Measurements from ENCODE around the gene LCE5A.
"Not testable (repeated sequence)": the region's sequence is repeated elsewhere in the genome, so short reads cannot be mapped to it uniquely, and the experiment has no call there.

The LCE5A gene, protein sequence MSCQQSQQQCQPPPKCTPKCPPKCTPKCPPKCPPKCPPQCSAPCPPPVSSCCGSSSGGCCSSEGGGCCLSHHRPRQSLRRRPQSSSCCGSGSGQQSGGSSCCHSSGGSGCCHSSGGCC

DNA sequence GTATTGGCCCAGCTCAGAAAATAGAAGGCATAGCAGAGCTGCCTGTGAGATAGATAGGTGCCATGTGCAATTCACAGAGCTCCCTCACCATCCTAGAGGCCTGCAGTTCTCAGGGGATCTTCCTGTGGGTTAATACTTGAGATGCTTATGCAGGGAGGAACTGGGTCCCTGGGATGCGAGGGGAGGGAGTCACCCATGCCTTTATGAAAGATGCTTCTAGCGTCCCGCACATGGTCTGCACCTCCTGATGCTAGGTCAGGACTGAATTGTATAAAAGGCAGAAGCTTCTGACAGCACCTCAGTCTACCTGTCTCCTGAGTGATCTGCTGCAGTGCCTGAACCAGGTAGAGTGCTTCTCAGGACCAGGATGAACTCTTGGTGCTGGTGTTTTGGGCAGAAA lies at the start of gene LCE5A:
LCE5A (plus strand) TSS at position 301 of the 400 bp plus-strand sequence. CDS start 732 bp downstream, outside the sequence.
- DNase-seq (ENCODE audit: low read depth) = no peak

DNA sequence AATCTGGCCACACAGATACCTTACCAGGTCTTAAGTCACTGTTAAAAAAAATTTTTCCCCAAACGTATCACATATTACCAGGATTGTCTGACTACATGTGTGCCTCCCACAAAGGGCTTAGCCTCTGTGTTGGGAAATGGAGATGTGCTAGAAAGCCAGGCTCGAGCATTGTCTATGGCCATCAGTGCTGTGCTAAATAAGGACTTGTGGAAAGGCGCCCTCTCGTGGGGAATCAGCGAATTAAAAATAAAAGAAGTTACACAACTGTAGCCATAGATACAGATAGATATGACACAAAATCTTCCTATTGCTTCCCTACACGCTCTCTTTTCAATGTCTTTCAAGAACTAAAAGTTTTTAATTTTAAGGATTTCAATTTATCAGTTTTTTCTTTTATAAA lies 49.1 kb upstream of the LCE5A start:
- peak; percentile 67 for DNase-seq (ENCODE audit: low read depth)

DNA sequence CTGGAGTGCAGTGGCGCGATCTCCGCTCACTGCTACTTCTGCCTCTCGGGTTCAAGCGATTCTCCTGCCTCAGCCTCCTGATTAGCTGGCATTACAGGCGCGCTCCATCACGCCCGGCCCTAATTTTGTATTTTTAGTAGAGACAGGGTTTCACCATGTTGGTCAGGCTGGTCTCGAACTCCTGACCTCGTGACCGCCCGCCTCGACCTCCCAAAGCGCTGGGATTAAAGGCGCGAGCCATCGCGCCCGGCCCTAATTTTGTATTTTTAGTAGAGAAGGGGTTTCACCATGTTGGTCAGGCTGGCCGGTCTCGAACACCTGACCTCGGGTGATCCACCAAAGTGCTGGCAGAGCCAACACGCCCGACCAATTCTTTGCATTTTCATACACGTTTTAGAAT lies 48.0 kb upstream of the LCE5A start:
- no peak for DNase-seq (ENCODE audit: low read depth)

DNA sequence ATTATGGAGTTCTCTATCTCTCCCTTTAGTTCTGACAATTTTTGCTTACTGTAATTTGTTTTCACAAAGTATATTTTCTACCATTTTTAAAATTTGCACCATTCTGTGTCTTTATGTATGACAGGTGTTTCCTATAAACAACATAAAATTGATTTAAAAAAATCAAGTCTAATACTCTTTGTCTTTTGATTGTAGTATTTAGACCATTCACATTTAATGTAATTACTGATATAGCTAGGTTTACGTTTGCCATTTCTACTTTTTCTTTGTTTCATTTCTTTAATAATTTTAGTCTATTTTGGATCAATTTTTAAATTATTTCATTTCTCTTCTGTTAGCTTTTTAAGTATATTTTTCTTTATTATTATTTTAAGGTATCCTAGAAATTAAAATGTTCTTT lies 44.4 kb upstream of the LCE5A start:
- DNase-seq (ENCODE audit: low read depth) = no peak

DNA sequence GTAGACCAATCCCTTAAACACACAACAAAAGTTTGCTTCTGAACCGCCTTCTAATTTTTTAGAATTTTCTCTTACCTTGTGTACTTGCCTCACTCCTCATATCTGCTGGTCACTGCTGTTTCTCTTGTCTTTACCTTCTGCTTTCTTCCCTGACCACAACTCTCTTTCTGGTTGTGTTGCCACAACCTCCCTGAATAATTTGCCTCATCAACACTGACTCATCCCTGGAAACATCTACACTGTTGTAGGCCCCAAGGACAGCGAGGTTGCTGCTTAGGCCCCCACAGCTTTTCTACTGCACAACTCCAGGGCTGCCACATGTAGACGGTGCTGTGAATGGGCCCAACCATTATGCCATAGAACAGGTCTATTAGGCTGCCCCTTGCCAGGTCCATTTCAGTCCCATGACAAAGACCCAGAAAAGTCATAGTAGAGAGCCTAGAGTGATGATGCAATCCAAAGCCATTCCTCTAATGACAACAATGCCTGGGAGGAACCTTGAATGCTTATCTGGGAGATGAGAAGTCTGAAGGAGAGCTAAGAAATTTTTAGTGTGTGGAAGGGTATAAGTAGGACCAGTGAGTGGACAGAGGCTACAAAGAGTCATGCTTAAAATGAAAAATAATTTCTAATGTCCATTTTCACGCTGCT lies 36.6 kb upstream of the LCE5A start:
- DNase-seq (ENCODE audit: low read depth) = no peak

DNA sequence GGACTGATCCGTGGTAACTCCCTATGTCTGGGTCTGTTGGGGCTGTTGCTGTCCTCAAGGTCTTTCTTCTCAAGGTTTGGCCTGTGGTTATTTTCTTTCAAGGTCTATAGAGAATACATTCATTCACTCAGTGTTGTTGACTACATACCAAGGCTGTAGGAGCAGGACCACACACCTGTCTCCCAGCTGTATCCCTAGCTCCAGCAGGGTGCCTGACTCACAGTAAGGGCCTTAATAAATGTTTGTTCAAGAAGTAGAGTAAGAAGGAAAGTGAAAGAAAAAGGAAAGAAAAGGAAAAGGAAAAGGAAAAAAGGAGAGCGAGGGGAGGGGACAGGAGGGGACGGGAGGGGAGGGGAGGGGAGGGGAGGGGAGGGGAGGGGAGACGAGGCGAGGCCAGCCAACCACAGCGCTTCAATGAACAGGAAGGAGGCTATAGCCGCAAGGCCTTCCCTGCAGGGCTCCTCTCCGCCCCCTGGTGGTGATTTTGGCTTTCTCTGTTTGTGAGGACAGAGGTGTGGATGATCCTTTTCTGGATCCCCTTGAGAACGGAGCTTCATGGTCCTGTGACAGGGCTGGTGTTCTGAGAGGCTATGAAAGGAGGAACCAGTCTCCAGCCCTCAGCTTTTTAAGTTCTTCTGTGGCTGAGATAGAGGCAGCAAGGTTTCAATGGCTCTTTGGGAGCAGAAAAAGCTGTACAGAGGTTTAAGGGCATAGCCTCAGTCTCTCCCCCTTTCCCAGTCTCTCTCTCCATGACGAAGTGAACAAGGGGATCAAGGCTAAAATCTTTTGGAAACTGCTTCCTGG lies 30.6 kb upstream of the LCE5A start:
- no peak for DNase-seq (ENCODE audit: low read depth)

DNA sequence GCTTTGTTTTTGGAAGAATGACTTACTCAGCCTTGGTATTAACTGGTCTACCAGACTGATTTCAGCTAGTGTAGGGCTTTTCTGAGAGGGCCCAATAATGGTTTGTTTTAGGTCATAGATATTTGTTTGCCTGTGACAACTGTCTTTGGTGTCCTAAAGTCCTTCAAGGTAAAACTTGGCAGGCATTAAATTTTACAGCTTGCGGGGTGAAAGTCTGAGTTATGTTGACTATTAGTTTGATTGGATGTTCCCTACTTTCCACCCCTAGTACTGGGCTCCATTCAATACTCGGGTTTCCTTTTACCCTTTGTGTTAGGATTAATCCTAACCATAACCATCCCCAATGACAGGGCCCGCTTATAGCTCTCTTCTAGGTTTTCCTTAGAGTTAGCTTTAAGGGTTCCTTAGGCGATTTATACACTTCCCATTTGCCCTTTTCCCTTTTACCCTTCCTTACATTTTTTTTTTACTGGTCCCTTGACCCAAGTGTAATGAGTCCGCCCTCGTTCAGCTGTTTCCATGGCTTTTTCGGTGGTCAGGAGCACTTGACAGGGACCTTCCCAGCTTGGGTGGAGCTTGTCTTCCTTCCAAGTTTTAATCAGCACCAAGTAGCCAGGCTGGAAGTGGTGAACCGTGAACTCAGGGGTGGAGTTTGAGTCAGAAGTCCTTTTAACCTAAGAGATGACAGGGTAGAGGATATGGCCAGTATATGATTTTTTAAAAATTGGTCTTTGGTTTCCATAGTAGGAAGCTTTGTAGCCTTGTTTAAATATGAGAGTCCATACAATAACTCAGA lies 28.5 kb upstream of the LCE5A start:
- DNase-seq (ENCODE audit: low read depth) = no peak

DNA sequence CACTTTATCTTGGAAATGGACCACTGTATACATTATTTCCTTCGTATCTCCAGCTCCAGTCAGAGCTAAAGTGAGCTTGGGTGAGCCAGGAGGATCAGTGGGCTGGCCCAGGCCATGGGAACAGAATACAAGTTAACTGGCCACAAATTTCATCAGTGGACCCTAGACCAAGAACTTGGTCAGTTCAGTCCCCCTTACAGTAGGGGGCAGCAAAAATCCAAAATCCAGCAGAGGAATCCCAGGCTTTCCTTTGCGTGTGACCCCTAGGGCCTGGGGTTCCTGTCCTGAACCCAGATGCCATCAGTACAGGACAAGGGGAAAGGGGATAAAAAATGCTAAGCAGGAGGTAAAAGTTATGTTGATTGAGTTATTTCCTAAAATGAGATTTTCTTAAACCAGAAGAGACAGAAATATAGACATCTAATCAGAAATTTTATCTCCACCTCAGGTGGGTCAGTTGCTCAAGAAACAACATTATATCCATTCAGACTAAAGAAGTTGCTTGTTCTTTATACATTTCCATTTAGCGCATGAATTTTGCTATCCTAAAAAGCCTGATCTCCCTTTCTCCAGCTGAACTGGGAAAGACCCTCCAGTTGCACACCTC lies 24.1 kb upstream of the LCE5A start:
- DNase-seq (ENCODE audit: low read depth) = no peak

DNA sequence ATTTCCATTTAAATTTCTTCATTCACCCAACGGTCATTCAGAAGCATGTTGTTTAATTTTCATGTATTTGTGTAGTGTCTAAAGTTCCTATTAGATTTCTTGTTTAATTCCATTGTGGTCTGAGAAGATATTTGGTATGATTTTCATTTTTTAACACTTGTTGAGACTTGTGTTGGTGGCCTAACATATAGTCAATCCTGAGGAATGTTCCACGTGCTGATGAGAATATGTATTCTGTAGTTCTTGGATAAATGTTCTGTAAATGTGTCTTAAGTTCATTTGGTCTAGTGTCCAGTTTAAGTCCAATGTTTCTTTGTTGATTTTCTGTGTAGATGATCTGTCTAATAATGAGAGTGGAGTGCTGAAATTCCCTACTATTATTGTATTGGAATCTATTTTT lies 22.7 kb upstream of the LCE5A start:
- DNase-seq (ENCODE audit: low read depth) = no peak

DNA sequence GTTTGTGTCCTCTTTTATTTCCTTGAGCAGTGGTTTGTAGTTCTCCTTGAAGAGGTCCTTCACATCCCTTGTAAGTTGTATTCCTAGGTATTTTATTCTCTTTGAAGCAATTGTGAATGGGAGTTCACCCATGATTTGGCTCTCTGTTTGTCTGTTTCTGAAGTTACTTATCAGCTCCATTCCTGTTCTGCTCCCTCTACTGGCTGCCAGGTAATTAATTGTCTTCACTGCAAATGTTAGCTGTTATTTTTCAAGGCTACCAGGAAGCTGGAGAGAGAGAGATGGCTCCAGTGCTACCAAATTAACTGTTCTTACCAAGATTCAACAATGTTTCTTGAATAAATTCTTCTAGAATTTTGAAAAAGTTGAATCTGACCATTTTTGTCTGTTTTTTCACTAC lies 19.1 kb upstream of the LCE5A start:
- not testable (repeated sequence) for DNase-seq (ENCODE audit: low read depth)

DNA sequence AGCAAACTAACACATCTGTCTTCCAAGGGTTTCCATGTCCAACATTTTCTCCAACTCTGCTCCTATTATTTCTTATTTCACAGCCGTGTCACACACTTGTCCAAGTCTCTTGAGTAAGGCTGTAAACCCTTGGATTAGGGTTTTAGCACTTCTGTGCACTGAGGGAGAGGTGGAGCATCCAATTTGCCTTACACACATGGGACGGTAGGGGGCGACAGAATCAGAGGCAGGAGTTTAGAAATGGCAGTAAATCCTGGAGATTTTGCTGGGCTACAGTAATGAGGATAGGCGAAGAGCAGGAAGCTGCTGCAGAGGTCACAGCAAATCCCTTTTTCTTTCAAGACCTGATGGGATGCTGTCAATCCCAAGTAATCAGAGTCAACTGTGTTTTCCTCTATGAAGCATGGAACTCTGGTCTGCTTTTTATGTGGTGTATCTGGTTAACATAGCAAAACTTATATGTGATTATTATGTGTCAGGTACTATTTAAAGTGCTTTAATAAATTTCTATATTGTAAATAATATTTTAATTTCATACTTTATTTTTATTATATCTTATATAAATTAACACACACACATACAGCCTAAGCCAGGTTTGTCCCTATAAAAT lies 15.4 kb upstream of the LCE5A start:
- DNase-seq (ENCODE audit: low read depth) = peak; percentile 3

DNA sequence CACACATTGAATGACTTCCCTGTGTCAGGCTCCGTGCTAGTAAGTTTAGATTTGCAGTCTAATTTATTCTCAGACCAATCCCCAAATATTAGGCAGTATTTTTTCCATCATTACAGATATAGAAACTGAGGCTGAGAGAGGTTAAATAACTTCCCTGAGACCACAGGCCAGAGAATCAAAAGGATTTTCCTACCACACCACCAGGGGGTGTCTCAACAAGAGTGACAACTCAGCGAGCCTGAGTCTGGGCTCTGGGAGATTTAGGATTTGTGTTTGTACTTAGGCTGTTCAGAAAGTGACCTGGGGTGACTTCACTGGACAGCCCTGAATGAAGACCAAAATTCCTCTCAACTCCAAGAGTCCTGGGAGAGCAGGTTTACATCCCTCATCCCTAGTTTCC lies 13.3 kb upstream of the LCE5A start:
- DNase-seq (ENCODE audit: low read depth) = no peak

DNA sequence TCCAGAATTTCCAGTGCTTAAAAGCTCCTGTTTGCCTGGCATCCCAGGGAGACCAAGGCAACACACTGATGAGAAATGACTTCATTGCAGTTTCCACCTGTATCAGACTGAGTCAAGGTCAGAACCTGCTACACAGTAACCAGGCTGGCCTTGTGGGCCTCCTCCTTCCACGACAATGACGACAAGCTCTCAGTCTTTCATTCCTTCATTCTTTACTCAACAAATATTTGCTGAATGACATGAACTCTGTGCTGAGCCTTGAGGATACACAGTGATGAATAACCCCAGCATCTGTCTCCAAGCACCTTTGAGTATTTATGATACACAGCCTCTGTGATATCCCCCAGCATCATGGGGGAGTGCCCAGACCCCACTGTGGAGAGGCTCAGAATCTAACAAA lies 8.9 kb upstream of the LCE5A start:
- DNase-seq (ENCODE audit: low read depth) = no peak

DNA sequence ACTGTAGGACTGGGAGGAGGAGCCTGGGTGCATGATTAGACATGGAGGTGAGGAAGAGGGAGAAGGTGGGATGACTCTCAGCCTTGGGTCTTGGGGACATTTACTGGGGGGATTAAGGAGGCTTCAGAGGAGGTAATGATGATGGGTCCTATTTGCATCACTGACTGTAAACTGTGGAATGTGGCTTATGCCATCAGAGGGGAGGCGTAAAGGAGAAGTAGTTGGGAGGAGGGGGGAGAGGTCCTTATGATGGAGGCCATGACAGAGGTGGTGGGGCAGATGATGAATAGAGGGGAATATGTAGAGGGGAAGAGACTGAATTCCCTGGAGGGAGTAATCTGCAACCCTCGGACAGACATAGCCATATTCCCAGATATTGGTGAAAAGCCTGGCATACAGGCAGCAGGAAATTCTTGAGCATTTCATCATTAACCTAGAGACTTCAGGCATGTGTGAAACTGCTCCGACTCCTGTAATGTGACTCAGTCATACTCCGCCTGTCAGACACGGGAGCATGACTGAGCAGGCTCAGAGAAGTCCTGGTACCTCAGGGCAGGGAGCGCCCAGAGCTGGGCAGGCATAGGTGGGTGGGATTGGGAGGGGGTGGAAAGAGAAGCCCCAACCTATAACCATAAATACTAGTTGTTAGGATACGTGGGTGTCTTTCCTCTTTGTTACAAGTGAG lies 8.0 kb upstream of the LCE5A start:
- DNase-seq (ENCODE audit: low read depth) = no peak

DNA sequence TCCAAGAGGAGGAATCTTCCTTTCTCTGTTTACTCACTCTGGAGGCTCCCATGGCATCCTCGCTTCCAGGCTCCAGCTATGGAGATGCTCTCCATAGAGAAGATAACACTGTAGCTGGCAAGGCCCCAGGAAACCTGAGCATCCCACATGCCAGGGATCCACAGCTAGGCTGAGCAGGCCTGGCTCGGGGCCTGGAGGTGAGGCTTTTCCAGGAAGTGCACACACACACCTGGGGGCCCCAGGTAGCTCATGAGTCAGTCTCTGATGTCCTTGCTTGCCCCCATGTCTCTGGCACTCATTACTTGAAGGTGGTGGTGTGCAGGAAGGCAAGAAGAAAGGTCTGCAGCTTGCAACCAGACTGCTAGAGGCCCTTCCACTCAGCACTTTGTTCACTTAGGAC lies 5.5 kb upstream of the LCE5A start:
- DNase-seq (ENCODE audit: low read depth) = no peak

DNA sequence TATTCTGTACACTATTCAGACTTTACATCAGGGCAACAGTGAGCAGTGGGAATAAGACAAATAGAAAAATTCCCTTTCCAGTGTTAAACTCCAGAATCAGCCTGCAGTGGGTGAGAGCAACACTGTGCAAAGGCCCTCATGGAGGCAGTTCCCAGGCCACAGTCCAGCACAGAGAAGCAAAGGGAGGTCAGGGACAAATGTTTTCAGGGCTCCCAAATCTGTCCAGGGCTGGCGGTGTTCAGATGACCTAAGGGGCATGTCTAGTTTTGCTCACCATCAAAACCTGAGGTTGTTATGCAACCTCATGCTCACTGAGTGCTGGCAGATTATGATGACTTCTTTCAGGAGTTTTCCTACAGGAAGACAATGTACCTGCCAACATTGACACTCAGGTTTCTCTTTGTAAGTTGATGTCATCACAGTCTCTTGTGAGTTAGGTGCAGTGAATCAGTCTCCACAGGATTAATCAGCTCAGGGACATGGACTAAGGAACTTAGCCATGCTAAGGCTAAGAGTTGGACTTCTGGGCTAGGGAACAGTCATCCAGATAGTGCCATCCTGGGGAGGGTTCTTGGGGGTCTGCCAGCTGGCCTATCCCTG lies 3.6 kb upstream of the LCE5A start:
- DNase-seq (ENCODE audit: low read depth) = no peak

DNA sequence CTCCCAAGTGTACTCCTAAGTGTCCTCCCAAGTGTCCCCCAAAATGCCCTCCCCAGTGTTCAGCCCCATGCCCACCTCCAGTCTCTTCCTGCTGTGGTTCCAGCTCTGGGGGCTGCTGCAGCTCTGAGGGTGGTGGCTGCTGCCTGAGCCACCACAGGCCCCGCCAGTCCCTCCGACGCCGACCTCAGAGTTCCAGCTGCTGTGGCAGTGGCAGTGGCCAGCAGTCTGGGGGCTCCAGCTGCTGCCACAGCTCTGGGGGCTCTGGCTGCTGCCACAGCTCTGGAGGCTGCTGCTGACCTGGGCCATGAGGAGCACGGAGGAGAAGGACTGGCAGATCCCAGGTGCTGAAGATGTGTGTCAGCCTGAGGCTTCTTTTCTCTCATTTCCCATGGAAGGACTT lies 993 bp downstream of the LCE5A start:
- DNase-seq (ENCODE audit: low read depth) = no peak

DNA sequence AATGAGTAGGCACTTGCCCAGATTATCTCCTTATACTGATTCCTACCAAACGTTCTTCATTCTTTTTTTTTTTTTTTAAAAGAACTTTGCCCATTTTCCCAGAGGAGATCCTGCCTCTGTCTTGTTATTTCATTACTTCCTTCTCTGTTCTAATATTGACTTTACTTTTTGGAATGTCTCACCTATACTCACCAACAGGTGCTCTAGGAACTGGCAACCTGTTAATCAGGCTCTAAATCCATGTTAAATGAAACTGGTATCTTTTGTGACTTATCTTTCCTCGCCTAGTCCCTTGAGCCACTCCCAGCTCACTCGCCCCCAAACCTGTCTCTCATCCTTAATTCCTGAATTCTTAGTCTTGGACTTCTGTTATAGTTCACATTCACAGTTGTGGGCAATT lies 2.5 kb downstream of the LCE5A start:
- no peak for DNase-seq (ENCODE audit: low read depth)

DNA sequence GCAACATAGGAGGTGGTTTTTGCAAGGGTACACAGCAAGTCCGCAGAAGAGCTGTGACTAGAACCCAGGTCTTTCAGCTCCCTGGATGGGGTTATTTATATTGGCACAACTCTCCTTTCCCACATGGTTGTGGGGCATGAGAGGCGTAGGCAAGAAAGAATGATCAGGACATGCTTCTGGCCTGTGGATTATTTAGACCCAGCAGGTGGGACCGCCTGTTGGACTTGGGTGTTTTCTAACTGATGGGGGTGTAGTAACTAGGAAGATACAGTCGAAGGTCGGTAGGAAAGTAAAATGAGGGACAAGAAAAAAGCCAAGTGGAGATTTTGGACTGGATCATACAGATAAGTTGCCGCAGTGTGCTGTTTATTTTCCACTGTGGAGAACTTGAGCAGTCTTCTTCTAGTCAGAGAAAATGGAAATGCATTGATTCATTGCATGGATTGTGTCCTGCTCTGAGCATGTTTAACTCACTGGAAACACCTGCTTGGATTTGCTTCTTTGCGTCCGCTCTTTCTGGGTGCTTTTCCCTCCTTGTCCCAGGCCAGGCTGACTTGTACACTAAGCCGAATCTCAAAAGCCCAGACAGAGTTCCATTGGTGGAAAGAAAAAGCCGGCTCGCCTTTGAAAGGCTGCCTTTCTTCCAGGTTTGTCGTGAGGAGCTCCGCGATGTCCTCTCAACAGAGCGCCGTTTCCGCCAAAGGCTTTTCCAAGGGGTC lies 4.3 kb downstream of the LCE5A start:
- DNase-seq (ENCODE audit: low read depth) = no peak

DNA sequence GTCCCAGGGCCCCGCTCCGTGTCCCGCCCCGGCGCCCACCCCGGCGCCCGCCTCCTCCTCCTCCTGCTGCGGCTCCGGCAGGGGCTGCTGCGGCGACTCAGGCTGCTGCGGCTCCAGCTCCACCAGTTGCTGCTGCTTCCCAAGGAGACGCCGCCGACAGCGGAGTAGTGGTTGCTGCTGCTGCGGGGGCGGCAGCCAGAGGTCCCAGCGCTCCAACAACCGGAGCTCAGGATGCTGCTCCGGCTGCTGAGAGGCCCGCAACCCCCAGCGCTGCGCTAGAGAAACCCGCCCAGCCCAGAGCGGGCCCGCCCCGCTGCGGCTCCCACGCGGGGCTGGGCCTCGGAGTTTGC lies 4.8 kb downstream of the LCE5A start:
- DNase-seq (ENCODE audit: low read depth) = no peak
